OCI-LY1 (cell line): ENCODE data around the gene DESI2.

Experiments
- H2AFZ ChIP-seq: fragments of 200-600 bp; sonication (generic), shearing (Covaris generic); 2 replicates; pipeline ENCODE4 v1.6.0; 2014; ENCODE audit warnings: antibody characterized with exemption, mild to moderate bottlenecking, low read length
- H3F3A ChIP-seq: fragments of 200-600 bp; sonication (generic), shearing (Covaris generic); 2 replicates; pipeline ENCODE4 v1.6.0; 2014; ENCODE audit warnings: mild to moderate bottlenecking, antibody characterized with exemption, low read length, moderate library complexity; ENCODE audit not compliant: insufficient read depth
- H3K27ac ChIP-seq: fragments of 200-600 bp; sonication (generic); 2 replicates; pipeline ENCODE4 v1.5.1; 2014; ENCODE audit warnings: low read length, mixed run types, mild to moderate bottlenecking, low read depth; ENCODE audit not compliant: poor library complexity, severe bottlenecking
- H3K27me3 ChIP-seq: fragments of 200-600 bp; sonication (generic); 2 replicates; pipeline ENCODE4 v1.6.0; 2014; ENCODE audit warnings: antibody characterized with exemption, mild to moderate bottlenecking, low read length, moderate library complexity; ENCODE audit not compliant: insufficient read depth
- H3K36me3 ChIP-seq: fragments of 200-600 bp; sonication (generic); 2 replicates; pipeline ENCODE4 v1.6.1; 2014; ENCODE audit warnings: mild to moderate bottlenecking, antibody characterized with exemption, low read length, moderate library complexity, mixed read lengths; ENCODE audit not compliant: insufficient read depth
- H3K4me1 ChIP-seq: fragments of 200-600 bp; sonication (generic); 2 replicates; pipeline ENCODE4 v1.5.1; 2014; ENCODE audit warnings: mild to moderate bottlenecking, low read length, moderate library complexity; ENCODE audit not compliant: insufficient read depth, severe bottlenecking
- H3K4me2 ChIP-seq: fragments of 200-600 bp; sonication (generic), shearing (Covaris generic); 2 replicates; pipeline ENCODE4 v1.6.1; 2014; ENCODE audit warnings: low read length
- H3K4me3 ChIP-seq: fragments of 200-600 bp; sonication (generic); 2 replicates; pipeline ENCODE4 v1.5.1; 2014; ENCODE audit warnings: low read length, low read depth, mild to moderate bottlenecking, mixed read lengths; ENCODE audit not compliant: poor library complexity, severe bottlenecking
- H3K79me2 ChIP-seq: fragments of 200-600 bp; shearing (Covaris generic); 2 replicates; pipeline ENCODE4 v1.6.1; 2016; ENCODE audit warnings: mixed run types, low read length, mixed read lengths; ENCODE audit not compliant: insufficient read depth
- H3K9ac ChIP-seq: fragments of 200-600 bp; sonication (generic), shearing (Covaris generic); 2 replicates; pipeline ENCODE4 v1.6.1; 2014; ENCODE audit warnings: mild to moderate bottlenecking, low read length, mixed read lengths
- H3K9me2 ChIP-seq: fragments of 200-600 bp; sonication (generic), shearing (Covaris generic); 2 replicates; pipeline ENCODE4 v1.6.1; 2014; ENCODE audit warnings: low read depth, mild to moderate bottlenecking, low read length, mixed read lengths
- H3K9me3 ChIP-seq: fragments of 200-600 bp; shearing (Covaris generic); 2 replicates; pipeline ENCODE4 v1.6.1; 2014; ENCODE audit warnings: low read length, mixed read lengths
- H4K20me1 ChIP-seq: fragments of 200-600 bp; sonication (generic), shearing (Covaris generic); 2 replicates; pipeline ENCODE4 v1.6.0; 2016; ENCODE audit warnings: mild to moderate bottlenecking, low read length; ENCODE audit not compliant: insufficient read depth
- EZH2 ChIP-seq: fragments of 200-600 bp; sonication (generic), shearing (Covaris generic); IDR thresholded peaks from 2 replicates; pipeline ENCODE4 v1.8.0; 2017; ENCODE audit warnings: borderline replicate concordance, mixed run types, mild to moderate bottlenecking, antibody characterized with exemption, low read length, moderate library complexity, mixed read lengths
- TF ChIP-seq, protein P1 (sequence below): fragments of 200-600 bp; sonication (generic), shearing (Covaris generic); IDR thresholded peaks from 2 replicates; pipeline ENCODE4 v1.5.1; 2017; ENCODE audit warnings: mild to moderate bottlenecking, antibody characterized with exemption, low read length, moderate library complexity, mixed read lengths

The DESI2 gene

DNA sequence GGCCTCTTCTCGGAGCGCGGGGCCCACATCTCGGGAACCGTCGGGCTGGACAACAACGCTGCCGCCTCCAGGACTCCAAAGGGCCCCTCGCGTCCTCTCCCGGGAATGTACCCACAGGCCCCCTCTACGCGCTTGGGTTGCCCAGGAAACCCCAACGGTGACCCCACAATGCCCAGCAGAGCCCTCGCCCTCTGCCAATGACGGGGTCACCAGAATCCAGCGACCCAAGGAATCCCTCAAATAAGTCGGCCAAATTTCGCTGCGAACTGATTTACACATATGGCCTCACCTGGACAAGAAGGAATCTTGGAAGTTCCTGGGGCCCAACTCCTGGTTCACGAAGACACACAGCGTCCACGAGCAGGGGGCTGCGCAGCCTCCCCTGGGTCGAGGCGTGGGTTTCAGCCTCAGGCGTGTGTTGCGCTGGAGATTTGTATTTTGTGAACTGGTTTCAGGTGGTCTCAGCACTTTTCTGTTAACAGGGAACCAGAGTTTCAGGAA, 78.1 kb downstream of the DESI2 start:
- Histone ChIP-seq H3K9me2 (no peaks in the 10 kb centered on the region), H3K4me1 (peaks cover 53% of the 10 kb centered on the region), H3K9ac (peak overlapping the region; percentile 76), H3K27me3 (no peaks in the 10 kb centered on the region), H2AFZ (no peak overlapping the region), H3K9me3 (peaks cover 3% of the 10 kb centered on the region; the same call in 1 of the 2 replicates), H3F3A (peaks cover 11% of the 10 kb centered on the region; the same call in 1 of the 2 replicates), H4K20me1 (no peaks in the 10 kb centered on the region), H3K36me3 (no peaks in the 10 kb centered on the region), H3K79me2 (no peaks in the 10 kb centered on the region), H3K27ac (no peak overlapping the region), H3K4me2 (peak overlapping the region; percentile 94), H3K4me3 (peak overlapping the region; percentile 63)
- TF ChIP-seq, protein P1, sequence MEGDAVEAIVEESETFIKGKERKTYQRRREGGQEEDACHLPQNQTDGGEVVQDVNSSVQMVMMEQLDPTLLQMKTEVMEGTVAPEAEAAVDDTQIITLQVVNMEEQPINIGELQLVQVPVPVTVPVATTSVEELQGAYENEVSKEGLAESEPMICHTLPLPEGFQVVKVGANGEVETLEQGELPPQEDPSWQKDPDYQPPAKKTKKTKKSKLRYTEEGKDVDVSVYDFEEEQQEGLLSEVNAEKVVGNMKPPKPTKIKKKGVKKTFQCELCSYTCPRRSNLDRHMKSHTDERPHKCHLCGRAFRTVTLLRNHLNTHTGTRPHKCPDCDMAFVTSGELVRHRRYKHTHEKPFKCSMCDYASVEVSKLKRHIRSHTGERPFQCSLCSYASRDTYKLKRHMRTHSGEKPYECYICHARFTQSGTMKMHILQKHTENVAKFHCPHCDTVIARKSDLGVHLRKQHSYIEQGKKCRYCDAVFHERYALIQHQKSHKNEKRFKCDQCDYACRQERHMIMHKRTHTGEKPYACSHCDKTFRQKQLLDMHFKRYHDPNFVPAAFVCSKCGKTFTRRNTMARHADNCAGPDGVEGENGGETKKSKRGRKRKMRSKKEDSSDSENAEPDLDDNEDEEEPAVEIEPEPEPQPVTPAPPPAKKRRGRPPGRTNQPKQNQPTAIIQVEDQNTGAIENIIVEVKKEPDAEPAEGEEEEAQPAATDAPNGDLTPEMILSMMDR, result no peak
- no peak for TF ChIP-seq EZH2

DNA sequence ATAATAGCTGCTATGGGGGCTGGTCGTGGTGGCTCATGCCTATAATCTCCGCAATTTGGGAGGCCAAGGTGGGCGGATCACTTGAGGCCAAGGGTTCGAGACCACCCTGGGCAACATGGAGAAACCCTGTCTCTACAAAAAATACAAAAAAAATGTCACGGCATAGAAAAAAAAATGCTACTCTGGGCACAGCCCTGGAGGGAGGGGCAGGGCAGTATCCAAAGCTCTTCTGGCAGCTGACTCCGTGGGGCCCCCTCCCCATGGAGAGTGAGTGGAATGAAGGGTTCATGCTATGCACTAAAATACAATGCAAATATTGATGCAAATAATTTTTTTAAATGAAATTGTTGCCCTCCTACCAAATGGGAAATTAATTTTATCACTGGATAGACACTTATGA, 78.7 kb downstream of the DESI2 start:
- H2AFZ ChIP-seq, result no peak overlapping the region
- TF ChIP-seq, protein P1, result no peak
- no peak for TF ChIP-seq EZH2

GRCh38 chr1:244732851-244733450, 80.0 kb downstream of the DESI2 start:
- H3K36me3 ChIP-seq, result no peaks in the 10 kb centered on the region
- H4K20me1 ChIP-seq, result no peaks in the 10 kb centered on the region
- no peaks in the 10 kb centered on the region for H3K27me3 ChIP-seq
- no peaks in the 10 kb centered on the region for H3K79me2 ChIP-seq
- H3K4me1 ChIP-seq, result peaks cover 50% of the 10 kb centered on the region
- H3F3A ChIP-seq, result peaks cover 18% of the 10 kb centered on the region; the same call in 1 of the 2 replicates
- TF ChIP-seq, protein P1, result no peak
- TF ChIP-seq EZH2, result no peak
- no peak overlapping the region for H3K4me2 ChIP-seq
- peak overlapping the region; percentile 42 for H3K27ac ChIP-seq
- H3K9me3 ChIP-seq, result peaks cover 8% of the 10 kb centered on the region; the same call in 1 of the 2 replicates
- H3K9me2 ChIP-seq, result no peaks in the 10 kb centered on the region
- no peak overlapping the region for H3K4me3 ChIP-seq
- no peak overlapping the region for H2AFZ ChIP-seq
- no peak overlapping the region for H3K9ac ChIP-seq

More for the DNA sequence above, 78.7 kb downstream of the DESI2 start:
- no peak overlapping the region for H3K4me2 ChIP-seq
- H3K79me2 ChIP-seq, result no peaks in the 10 kb centered on the region
- no peaks in the 10 kb centered on the region for H4K20me1 ChIP-seq
- H3K27me3 ChIP-seq, result no peaks in the 10 kb centered on the region
- H3K4me1 ChIP-seq, result peaks cover 57% of the 10 kb centered on the region
- H3F3A ChIP-seq, result peaks cover 15% of the 10 kb centered on the region; the same call in 1 of the 2 replicates
- peaks cover 4% of the 10 kb centered on the region; the same call in 1 of the 2 replicates for H3K9me3 ChIP-seq
- no peak overlapping the region for H3K4me3 ChIP-seq
- H3K36me3 ChIP-seq, result no peaks in the 10 kb centered on the region
- no peak overlapping the region for H3K9ac ChIP-seq
- H3K9me2 ChIP-seq, result no peaks in the 10 kb centered on the region
- peak overlapping the region; percentile 42 for H3K27ac ChIP-seq
